ENCODE measurements around the gene SMU1. TPM values are rescaled to one million over a fixed set of nuclear protein-coding genes. Genes with fewer than 3 reads are reported as not detected.
A peak's percentile ranks its signal among the peaks of the same experiment; 100 is the strongest.

SMU1 gene
- total RNA-seq, 1 experiment from 2014 or later: 17.2 TPM

GRCh38 chr9:33103501-33104281, 27.2 kb upstream of the SMU1 start:
- DNase-seq (ENCODE audit: unreplicated experiment): peak; percentile 67
- intact Hi-C loops (cut with micrococcal nuclease): no loop called here
- H3K4me1 Mint-ChIP-seq (ENCODE audit: insufficient read depth, unreplicated experiment): peaks cover 49% of the 10 kb centered on the region
- no peaks in the 10 kb centered on the region for H3K9me3 Mint-ChIP-seq (ENCODE audit: unreplicated experiment)
- H3K36me3 Mint-ChIP-seq (ENCODE audit: insufficient read depth, unreplicated experiment): peaks cover 49% of the 10 kb centered on the region
- peak overlapping the region; percentile 62 for H3K27ac Mint-ChIP-seq (ENCODE audit: low read depth, unreplicated experiment)
- H3K27me3 Mint-ChIP-seq (ENCODE audit: insufficient read depth, unreplicated experiment): no peaks in the 10 kb centered on the region
- no TSS peak for BruUV-seq (replicated peaks)
- ChIA-PET CTCF (interaction anchor here (0.6 kb wide), 1 partner anchor 127 kb away, joined by 3 read pairs; no protein-coding TSS in a partner anchor), POLR2A (interaction anchor here (0.7 kb wide), 1 partner anchor 59 kb away, joined by 3 read pairs; no protein-coding TSS in a partner anchor)
- no peak for TF ChIP-seq CTCF (IDR thresholded peaks at IDR 0.05; ENCODE audit: unreplicated experiment)
- H3K4me3 Mint-ChIP-seq (ENCODE audit: unreplicated experiment): no peak overlapping the region

- H3K27me3 Mint-ChIP-seq (ENCODE audit: insufficient read depth, unreplicated experiment): no peaks in the 10 kb centered on the region
- CTCF ChIA-PET: interaction anchor here (0.6 kb wide), 1 partner anchor 128 kb away, joined by 3 read pairs; no protein-coding TSS in a partner anchor
- no peak overlapping the region for H3K27ac Mint-ChIP-seq (ENCODE audit: low read depth, unreplicated experiment)
- H3K4me3 Mint-ChIP-seq (ENCODE audit: unreplicated experiment): no peak overlapping the region
- intact Hi-C loops (cut with micrococcal nuclease): no loop called here
- H3K9me3 Mint-ChIP-seq (ENCODE audit: unreplicated experiment): no peaks in the 10 kb centered on the region
- peaks cover 49% of the 10 kb centered on the region for H3K4me1 Mint-ChIP-seq (ENCODE audit: insufficient read depth, unreplicated experiment)
- BruUV-seq (replicated peaks): no TSS peak
- no peak for DNase-seq (ENCODE audit: unreplicated experiment)
- TF ChIP-seq CTCF (IDR thresholded peaks at IDR 0.05; ENCODE audit: unreplicated experiment): no peak
- peaks cover 39% of the 10 kb centered on the region for H3K36me3 Mint-ChIP-seq (ENCODE audit: insufficient read depth, unreplicated experiment)
- POLR2A ChIA-PET: interaction anchor here (0.7 to 1.1 kb wide), 2 partner anchors 10 to 60 kb away, joined by 3 read pairs; no protein-coding TSS in a partner anchor
Measured at GRCh38 chr9:33102551-33103210, 26.2 kb upstream of the SMU1 start.

GRCh38 chr9:33101104-33101951, 24.9 kb upstream of the SMU1 start:
- DNase-seq (ENCODE audit: unreplicated experiment): peak; percentile 79
- ChIA-PET POLR2A (interaction anchor here (1.0 kb wide), 1 partner anchor 20 kb away, joined by 3 read pairs; no protein-coding TSS in a partner anchor), CTCF (no interaction called here)
- no peaks in the 10 kb centered on the region for H3K9me3 Mint-ChIP-seq (ENCODE audit: unreplicated experiment)
- intact Hi-C loops (cut with micrococcal nuclease): no loop called here
- H3K4me1 Mint-ChIP-seq (ENCODE audit: insufficient read depth, unreplicated experiment): peaks cover 41% of the 10 kb centered on the region
- peak overlapping the region; percentile 89 for H3K27ac Mint-ChIP-seq (ENCODE audit: low read depth, unreplicated experiment)
- TF ChIP-seq CTCF (IDR thresholded peaks at IDR 0.05; ENCODE audit: unreplicated experiment): no peak
- no TSS peak for BruUV-seq (replicated peaks)
- peaks cover 28% of the 10 kb centered on the region for H3K36me3 Mint-ChIP-seq (ENCODE audit: insufficient read depth, unreplicated experiment)
- no peak overlapping the region for H3K4me3 Mint-ChIP-seq (ENCODE audit: unreplicated experiment)
- no peaks in the 10 kb centered on the region for H3K27me3 Mint-ChIP-seq (ENCODE audit: insufficient read depth, unreplicated experiment)
